Activated CD4-positive, alpha-beta T cell treated with anti-CD3 and anti-CD28 coated beads, Interleukin-2, amount 10 ng/mL, durations not matched to agents 7 days and 5 days (primary cell): ENCODE data around the gene TMEM18. TPM values are rescaled to one million over a fixed set of nuclear protein-coding genes. Genes with fewer than 3 reads are reported as not detected.

ENCODE experiments used
- CTCF ChIA-PET: fragments of 350-600 bp; sonication (Branson Sonifier 250); formaldehyde crosslinking; loops from one replicate; lab custom pipeline; 2021; ENCODE audit warnings: antibody characterized with exemption; lab: Charles Lee
- POLR2A ChIA-PET: fragments of 350-600 bp; sonication (Branson Sonifier 250); formaldehyde crosslinking; loops from one replicate; lab custom pipeline; 2021; ENCODE audit warnings: antibody characterized with exemption; lab: Charles Lee
- DNase-seq: peaks from one replicate; pipeline ENCODE4 v3.0.0-alpha.2; 2020
- H3K27ac Mint-ChIP-seq: one replicate; pipeline ENCODE4 v1.8.0; 2021; ENCODE audit warnings: mild to moderate bottlenecking, moderate library complexity, mixed read lengths
- H3K27me3 Mint-ChIP-seq: one replicate; pipeline ENCODE4 v1.8.0; 2021; ENCODE audit warnings: mixed read lengths
- H3K36me3 Mint-ChIP-seq: one replicate; pipeline ENCODE4 v1.8.0; 2021; ENCODE audit warnings: low read depth, mixed read lengths
- H3K4me1 Mint-ChIP-seq: one replicate; pipeline ENCODE4 v1.8.0; 2021; ENCODE audit warnings: mixed read lengths
- H3K4me3 Mint-ChIP-seq: one replicate; pipeline ENCODE4 v1.8.0; 2021; ENCODE audit warnings: mild to moderate bottlenecking, moderate library complexity, mixed read lengths
- H3K9me3 Mint-ChIP-seq: one replicate; pipeline ENCODE4 v1.8.0; 2021; ENCODE audit warnings: mixed read lengths
- total RNA-seq, 2 experiments: library from RNA; stranded (reverse); gene quantifications; one replicate each; pipeline ENCODE4 v1.2.3, GENCODE V29; 2021

The TMEM18 gene
- total RNA-seq, 2 experiments from 2014 or later, result 30.3 to 31.7 TPM

DNA sequence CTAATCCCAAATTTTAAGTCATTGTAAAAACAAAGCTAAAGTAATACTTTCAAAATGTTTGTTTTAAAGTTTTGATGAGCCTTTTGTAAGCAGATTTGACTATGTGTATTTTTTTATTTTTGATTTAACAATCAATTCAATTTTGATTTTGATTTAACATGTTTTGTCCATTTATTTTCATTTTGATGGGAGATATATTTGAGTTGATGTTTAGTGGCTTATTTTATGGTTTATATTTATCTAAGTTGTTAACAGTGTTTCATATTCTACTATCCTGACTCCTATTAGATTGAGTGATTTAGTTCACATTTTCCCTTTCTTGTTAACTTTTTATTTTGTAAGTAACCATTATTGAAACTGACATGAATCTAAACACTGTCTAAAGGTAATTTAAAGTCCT, 44.7 kb downstream of the TMEM18 start:
- H3K27ac Mint-ChIP-seq, result no peak overlapping the region
- CTCF ChIA-PET, result no interaction called here

DNA sequence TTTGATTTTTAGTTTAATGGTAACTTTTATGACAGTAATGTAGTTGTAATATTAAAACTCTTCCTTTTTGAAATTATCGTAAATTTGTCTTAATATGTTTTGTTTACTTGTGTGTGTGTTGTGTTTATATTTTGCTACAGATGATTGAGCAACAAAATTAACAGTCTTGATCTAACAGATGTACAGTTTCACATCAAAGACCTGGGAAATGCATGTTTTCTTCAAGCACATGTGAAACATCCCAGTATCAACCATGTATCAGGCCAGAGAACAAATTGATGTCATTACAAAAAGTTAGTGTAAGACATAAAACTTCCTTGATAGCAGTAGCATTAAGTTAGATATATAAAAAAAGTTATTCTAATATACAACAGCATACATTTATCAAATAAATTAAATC, 45.5 kb downstream of the TMEM18 start:
- POLR2A ChIA-PET, result no interaction called here
- no peaks in the 10 kb centered on the region for H3K4me1 Mint-ChIP-seq

More for the DNA sequence above, 44.7 kb downstream of the TMEM18 start:
- DNase-seq, result no peak
- Mint-ChIP-seq H3K9me3 (no peaks in the 10 kb centered on the region), H3K4me3 (no peak overlapping the region), H3K4me1 (peaks cover 3% of the 10 kb centered on the region), H3K36me3 (no peaks in the 10 kb centered on the region), H3K27me3 (peaks cover 2% of the 10 kb centered on the region)
- POLR2A ChIA-PET, result no interaction called here

DNA sequence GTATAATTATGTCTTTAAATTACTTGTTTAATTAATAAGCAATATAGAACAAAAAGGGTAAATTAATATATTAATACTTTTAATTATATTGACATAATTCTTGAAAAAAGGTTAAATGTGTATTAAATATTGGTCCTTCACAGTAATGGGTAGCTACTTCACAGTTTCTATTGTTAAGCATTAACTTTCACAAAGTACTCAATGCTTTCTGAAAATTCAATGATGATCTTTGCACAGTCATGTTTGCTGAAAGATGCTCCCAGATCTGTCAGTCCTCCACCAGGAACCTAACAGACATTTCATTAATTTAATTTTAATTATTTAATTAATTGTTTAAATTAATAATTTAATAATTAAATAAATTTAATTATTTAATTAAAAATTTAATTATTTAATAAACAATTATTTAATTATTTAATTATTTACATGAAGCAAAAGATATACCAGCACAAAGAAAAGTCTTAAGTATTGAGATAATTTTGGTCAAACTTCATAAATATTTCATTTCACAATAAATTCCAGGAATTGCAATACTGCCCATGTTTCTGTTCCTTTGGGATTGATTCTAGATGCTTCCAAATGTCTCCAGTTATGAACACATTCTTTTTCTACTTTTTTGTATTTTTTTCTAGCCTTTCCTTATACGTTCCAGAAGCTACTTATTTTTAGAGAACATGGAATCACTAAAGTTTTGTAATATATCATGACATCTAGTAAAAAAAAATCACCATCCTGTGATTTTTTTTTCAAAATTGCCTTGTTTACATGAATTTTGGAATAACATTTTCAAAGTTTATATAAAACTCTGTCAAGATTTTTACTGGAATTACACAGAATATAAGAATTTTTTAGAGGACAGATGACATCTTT, 46.5 kb downstream of the TMEM18 start:
- no peaks in the 10 kb centered on the region for H3K4me1 Mint-ChIP-seq
- no peak overlapping the region for H3K4me3 Mint-ChIP-seq
- ChIA-PET CTCF (no interaction called here), POLR2A (no interaction called here)
- H3K27ac Mint-ChIP-seq, result no peak overlapping the region
- H3K27me3 Mint-ChIP-seq, result peaks cover 2% of the 10 kb centered on the region
- no peaks in the 10 kb centered on the region for H3K9me3 Mint-ChIP-seq
- no peak for DNase-seq
- no peaks in the 10 kb centered on the region for H3K36me3 Mint-ChIP-seq

More for the DNA sequence above, 45.5 kb downstream of the TMEM18 start:
- no peak for DNase-seq
- H3K4me3 Mint-ChIP-seq, result no peak overlapping the region
- CTCF ChIA-PET, result no interaction called here
- H3K27ac Mint-ChIP-seq, result no peak overlapping the region
- H3K36me3 Mint-ChIP-seq, result no peaks in the 10 kb centered on the region
- H3K27me3 Mint-ChIP-seq, result peaks cover 2% of the 10 kb centered on the region
- H3K9me3 Mint-ChIP-seq, result no peaks in the 10 kb centered on the region

DNA sequence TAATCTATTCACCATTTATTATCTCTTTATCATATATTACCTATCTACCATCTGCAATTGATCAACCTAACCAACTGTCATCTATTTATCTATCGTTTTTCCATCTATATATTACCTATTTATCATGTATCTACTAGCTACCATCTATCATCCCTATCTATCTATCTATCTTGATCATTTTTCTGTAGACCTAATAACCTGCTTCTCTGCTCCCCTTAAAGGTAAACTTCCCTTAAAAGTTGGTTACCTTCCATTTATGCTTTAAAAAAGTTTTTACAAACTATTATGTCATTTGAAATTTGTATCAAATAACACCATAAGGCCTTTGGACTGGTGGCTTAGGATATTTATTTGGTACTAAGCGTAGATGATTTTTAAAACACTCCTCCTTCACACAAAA, 47.2 kb downstream of the TMEM18 start:
- Mint-ChIP-seq H3K27me3 (peaks cover 2% of the 10 kb centered on the region), H3K4me3 (no peak overlapping the region), H3K4me1 (no peaks in the 10 kb centered on the region), H3K27ac (no peak overlapping the region), H3K36me3 (no peaks in the 10 kb centered on the region), H3K9me3 (no peaks in the 10 kb centered on the region)
- no peak for DNase-seq
- ChIA-PET POLR2A (interaction anchor here (0.7 kb wide), 1 partner anchor 10 kb away, joined by 3 read pairs; no protein-coding TSS in a partner anchor), CTCF (no interaction called here)

DNA sequence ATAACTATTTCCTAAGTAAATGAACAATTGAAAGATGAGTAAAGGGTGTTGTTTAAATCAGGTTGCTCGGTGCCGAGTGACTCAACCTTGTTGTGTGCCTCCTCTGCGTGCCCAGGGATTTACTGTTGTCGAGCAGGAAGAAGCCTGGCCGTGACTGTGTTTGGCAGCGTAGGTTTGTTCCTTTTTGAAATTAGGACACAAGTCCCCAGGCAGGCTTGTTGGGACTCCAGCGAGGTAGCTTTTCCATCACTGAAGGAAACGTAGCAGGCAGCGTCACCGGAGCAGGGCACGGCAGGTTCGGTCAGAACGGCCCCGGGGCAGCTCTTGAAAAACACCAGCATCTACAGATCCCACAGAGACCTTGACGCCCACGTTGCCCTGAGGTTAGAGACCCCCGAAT, 48.6 kb downstream of the TMEM18 start:
- peaks cover 2% of the 10 kb centered on the region for H3K27me3 Mint-ChIP-seq
- no peak for DNase-seq
- POLR2A ChIA-PET, result no interaction called here
- no peaks in the 10 kb centered on the region for H3K9me3 Mint-ChIP-seq
- H3K27ac Mint-ChIP-seq, result no peak overlapping the region
- CTCF ChIA-PET, result no interaction called here
- H3K4me3 Mint-ChIP-seq, result no peak overlapping the region
- no peaks in the 10 kb centered on the region for H3K4me1 Mint-ChIP-seq
- no peaks in the 10 kb centered on the region for H3K36me3 Mint-ChIP-seq

DNA sequence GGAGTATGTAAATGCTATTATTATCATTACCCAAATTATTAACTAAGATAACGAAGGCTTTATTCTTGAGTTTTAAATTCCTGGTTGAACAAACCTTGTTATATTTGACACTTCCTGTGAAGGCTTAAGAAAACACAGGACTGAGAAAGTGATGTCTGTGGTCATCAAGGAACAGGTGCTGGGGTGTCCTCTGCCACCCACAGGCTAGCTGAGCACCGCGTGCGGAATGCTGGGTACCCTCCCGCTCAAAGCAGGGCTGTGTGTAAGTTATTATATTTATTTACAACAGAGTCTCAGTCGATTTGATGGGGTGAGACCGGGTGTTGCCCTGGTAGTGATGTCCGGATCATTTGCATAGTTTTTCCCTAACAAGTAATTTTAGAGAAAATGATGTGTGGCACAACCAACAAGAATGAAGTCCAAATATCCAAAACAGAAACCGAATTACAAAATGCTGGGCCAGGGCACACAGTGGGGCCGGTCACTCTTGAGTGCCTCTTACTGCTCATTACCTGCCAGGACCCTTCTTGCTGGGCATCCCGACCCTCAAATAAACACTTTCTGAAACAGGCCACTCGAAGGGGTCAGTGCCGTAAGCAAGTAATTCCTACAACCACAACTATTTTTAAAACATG, 49.2 kb downstream of the TMEM18 start:
- no peaks in the 10 kb centered on the region for H3K36me3 Mint-ChIP-seq
- ChIA-PET CTCF (no interaction called here), POLR2A (no interaction called here)
- no peak for DNase-seq
- H3K4me3 Mint-ChIP-seq, result no peak overlapping the region
- H3K27me3 Mint-ChIP-seq, result peaks cover 2% of the 10 kb centered on the region
- H3K27ac Mint-ChIP-seq, result no peak overlapping the region
- H3K9me3 Mint-ChIP-seq, result no peaks in the 10 kb centered on the region
- H3K4me1 Mint-ChIP-seq, result no peaks in the 10 kb centered on the region

DNA sequence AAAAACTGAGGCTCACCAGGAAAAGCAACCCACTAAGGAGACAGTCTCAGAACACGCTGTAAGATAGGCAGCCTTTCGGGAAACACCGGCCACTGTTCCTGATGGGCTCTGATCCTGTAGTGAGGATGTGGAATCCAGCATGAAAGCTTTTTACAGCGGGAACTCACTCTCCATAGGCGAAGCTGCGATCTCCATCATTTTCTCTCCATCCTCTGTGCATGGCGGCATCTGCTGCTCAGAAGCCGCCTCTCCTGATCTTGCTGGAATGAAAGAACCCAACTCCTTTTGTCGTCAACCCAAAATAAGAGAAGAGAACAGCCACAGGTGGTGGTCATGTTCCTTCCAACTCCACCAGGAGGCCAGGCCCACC, 49.9 kb downstream of the TMEM18 start:
- DNase-seq, result no peak
- Mint-ChIP-seq H3K27me3 (peaks cover 2% of the 10 kb centered on the region), H3K4me1 (no peaks in the 10 kb centered on the region), H3K9me3 (no peaks in the 10 kb centered on the region), H3K4me3 (no peak overlapping the region), H3K27ac (no peak overlapping the region), H3K36me3 (no peaks in the 10 kb centered on the region)
- ChIA-PET POLR2A (no interaction called here), CTCF (no interaction called here)

DNA sequence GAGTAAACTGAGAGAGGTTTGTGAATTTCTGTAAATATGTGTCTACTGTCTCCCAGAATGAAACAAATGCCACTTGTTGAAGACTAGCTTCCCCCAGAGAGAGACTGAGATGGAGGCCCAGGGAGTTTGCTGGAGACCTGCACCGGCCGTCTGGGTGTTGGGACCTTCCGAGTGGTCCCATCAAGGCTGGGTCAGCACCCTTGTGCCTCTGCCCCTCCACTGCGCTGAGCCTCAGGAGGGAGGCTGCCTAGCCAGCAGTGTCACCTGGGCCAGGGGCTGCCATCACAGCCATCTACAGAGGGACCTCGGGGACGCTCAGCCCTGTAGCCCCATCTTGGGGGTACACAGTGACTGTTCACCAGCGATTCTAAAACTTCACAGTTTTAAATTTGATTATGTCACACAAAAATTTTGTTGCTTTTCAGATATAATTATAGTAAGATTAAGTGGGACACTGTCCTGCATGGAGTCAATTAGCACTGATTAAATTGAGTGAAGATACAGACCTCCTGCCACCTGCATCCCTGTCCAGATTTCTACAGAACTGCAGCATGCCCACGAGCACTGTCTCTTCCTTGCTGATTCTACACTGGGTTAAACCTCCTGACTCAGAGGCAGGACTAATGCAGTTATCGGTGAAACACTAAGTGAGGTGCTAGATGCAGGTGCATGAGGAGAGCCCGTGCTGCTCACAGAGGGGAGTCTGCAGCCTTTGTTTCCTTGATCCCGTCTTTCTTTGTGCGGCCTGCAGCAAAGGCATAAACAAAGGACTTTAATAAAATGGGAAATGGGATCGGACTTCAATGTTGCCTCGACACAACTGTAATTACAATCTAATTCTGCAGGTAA, 50.5 kb downstream of the TMEM18 start:
- Mint-ChIP-seq H3K36me3 (no peaks in the 10 kb centered on the region), H3K4me1 (no peaks in the 10 kb centered on the region), H3K9me3 (no peaks in the 10 kb centered on the region), H3K4me3 (no peak overlapping the region), H3K27ac (no peak overlapping the region), H3K27me3 (peaks cover 1% of the 10 kb centered on the region)
- no peak for DNase-seq
- ChIA-PET CTCF (no interaction called here), POLR2A (no interaction called here)

DNA sequence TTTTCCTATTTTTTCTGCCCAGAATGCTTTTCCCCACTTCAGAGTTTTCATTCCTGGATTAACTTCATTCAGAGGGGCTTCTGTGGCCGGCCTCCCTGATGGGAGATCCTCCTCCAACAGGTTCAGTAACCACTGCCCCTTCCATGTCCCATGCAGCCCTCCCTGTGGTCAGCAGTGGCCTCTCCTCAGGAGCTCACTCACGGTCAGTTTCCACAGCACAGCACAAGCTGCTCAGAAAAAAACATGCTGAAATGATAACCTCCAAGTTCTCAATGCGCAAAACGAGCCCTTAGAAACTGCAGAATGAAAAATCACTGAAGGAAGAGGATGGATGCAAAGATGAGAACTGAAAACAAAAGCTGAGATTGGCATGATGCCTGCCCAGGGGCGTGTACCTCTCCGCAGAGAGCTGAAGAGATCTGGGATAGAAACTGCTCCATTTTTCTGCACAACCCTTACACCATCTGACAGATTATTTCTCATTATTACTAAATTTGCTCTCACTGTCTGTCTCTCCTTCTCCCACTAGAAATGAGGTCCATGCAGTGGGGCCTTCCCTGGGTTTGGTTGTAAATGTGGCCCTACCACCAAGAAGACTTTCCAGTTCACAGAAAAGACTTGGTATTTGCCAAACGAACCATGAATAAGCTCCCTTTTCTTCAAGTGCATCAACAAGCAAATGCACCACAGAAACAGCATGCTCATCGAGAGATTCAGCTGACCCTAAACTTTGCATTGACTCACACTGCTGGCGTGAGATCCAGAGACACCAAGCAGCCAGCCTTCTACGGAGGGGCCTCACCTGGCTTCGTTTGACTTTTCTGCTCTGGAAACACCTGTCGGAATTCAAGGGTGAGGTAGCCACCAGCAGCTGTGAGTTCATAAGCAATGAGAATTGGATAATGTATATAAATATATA, 51.5 kb downstream of the TMEM18 start:
- Mint-ChIP-seq H3K36me3 (no peaks in the 10 kb centered on the region), H3K4me1 (no peaks in the 10 kb centered on the region), H3K27ac (no peak overlapping the region), H3K4me3 (no peak overlapping the region), H3K27me3 (no peaks in the 10 kb centered on the region), H3K9me3 (no peaks in the 10 kb centered on the region)
- ChIA-PET CTCF (no interaction called here), POLR2A (no interaction called here)
- DNase-seq, result no peak

DNA sequence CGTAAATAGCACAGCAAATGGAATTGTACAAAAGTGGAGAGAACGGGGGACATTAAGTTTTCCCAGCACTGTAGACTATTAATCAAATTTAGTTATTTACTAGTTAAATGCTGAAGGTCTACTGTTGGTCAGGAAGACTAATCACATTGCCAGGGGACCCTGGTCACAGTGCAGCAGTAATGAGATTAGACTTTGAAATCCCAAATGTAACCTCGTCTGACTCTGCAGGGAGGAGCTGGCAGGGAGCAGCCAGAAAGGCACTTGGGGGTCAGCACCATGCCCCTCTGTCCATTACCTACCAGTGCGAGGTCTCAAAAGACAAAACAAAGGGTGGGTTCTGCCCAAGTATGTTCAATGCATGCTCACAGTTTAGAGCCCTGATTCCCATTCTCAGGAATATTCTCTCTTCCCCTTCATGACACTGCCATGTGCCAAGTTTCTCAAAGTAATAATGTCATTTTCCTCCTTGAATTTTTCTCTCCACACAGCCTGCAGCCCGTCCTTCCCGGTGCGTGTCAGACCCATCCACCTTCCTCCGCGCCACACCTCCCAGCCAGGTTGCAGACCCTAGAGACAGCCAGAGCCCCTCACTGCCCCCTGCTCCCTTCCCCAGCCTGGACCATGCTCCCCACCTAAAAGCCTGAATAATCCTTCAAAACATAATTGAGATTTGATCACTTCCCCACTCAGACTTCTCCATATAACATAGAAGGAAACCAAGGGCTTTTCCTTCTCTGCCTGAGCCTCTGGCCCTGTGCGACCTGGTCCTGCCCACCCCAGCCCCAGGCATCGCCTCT, 52.5 kb downstream of the TMEM18 start:
- ChIA-PET CTCF (no interaction called here), POLR2A (no interaction called here)
- no peaks in the 10 kb centered on the region for H3K4me1 Mint-ChIP-seq
- no peak overlapping the region for H3K4me3 Mint-ChIP-seq
- DNase-seq, result no peak
- H3K27me3 Mint-ChIP-seq, result no peaks in the 10 kb centered on the region
- no peaks in the 10 kb centered on the region for H3K36me3 Mint-ChIP-seq
- H3K27ac Mint-ChIP-seq, result no peak overlapping the region
- H3K9me3 Mint-ChIP-seq, result no peaks in the 10 kb centered on the region

DNA sequence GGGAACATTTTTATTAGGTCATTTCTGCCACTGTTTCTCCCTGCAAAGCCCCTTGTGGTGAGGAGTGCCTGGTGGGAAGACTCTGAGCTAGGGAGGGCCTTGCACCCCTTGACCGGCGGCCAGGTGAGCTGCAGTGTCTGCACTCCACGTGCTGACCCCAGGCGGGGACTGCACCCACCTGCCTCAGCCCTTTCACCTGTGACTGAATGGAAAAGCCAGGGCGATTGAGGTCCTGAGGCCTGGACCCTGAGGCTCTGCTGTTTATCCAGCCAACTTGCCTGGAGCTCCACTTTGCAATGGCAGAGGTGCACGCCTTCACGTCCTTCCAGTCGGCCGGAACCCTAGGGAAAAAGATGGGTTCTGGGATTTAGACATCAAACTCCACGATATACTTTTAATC, 53.1 kb downstream of the TMEM18 start:
- H3K27ac Mint-ChIP-seq, result no peak overlapping the region
- H3K9me3 Mint-ChIP-seq, result no peaks in the 10 kb centered on the region
- H3K27me3 Mint-ChIP-seq, result no peaks in the 10 kb centered on the region
- DNase-seq, result no peak
- ChIA-PET CTCF (no interaction called here), POLR2A (no interaction called here)
- no peak overlapping the region for H3K4me3 Mint-ChIP-seq
- H3K36me3 Mint-ChIP-seq, result no peaks in the 10 kb centered on the region
- no peaks in the 10 kb centered on the region for H3K4me1 Mint-ChIP-seq
